Activated CD8-positive, alpha-beta memory T cell treated with anti-CD3 and anti-CD28 coated beads for 48 hours (primary cell): ENCODE results near the gene ELP5.

ENCODE experiments used
- DNase-seq, 3 experiments: peaks; one replicate each; pipeline ENCODE4 v3.0.0-alpha.2; 2020; ENCODE audit warnings: low read depth in 2 of 3, low spot score in 2 of 3

ELP5 gene

GRCh38 chr17:7308625-7309433 lies 56.8 kb downstream of the ELP5 start:
- DNase-seq = peak in 2 of 3 experiments; percentile 52 to 69
